Measurements from ENCODE around the gene IL16. TPM values are rescaled to one million over a fixed set of nuclear protein-coding genes. Genes with fewer than 3 reads are reported as not detected.

IL16 gene
- total RNA-seq, 3 donors from 2014 or later (not counting 1 experiment from before 2014, with no cell fraction given) = 98.1 to 153 (median 114) TPM

DNA sequence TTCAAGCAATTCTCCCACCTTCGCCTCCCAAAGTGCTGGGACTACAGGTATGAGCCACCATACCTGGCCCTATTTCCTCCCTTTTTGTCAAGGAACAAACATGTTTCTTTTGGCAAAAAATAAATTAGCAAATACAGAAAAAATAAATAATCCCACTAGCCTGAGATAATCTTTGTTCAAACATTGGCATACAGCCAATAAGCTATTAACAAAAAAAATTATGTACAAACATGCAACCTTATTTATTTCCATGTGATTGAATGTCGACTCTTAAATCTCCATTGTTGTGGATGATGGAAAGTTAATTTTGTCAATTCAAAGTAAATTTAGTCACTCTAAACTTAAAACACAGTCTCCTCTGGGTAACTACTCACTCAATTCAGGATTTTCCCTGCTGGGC is 18.3 kb upstream of the IL16 start:
- intact Hi-C loops (cut with micrococcal nuclease) = loop anchor here (5.0 kb wide), 1 partner anchor 89 kb away; no protein-coding TSS in a partner anchor
- WGBS (ENCODE audit: insufficient coverage) = 73% methylated on average over 1 of the region's 2 CpGs
- Mint-ChIP-seq H3K9me3 (no peaks in the 10 kb centered on the region), H3K27me3 (ENCODE audit: low read depth in 2 of 2) (peaks cover 18 to 25% of the 10 kb centered on the region in 2 donors), H3K4me1 (no peaks in the 10 kb centered on the region), H3K27ac (no peak overlapping the region), H3K4me3 (no peak overlapping the region), H3K36me3 (no peaks in the 10 kb centered on the region)
- no peaks in the 10 kb centered on the region for H3K27me3 ChIP-seq (ENCODE audit: control insufficient read depth, insufficient read depth, low read length)
- DNase-seq (no peak), ATAC-seq (no peak)
- H3K4me3 ChIP-seq (ENCODE audit: low read length) = no peak overlapping the region
- no peak overlapping the region for H3K27ac ChIP-seq (ENCODE audit: low read length)
- no peaks in the 10 kb centered on the region for H3K36me3 ChIP-seq (ENCODE audit: control insufficient read depth, insufficient read depth, low read length)
- H3K9me3 ChIP-seq (ENCODE audit: control insufficient read depth, insufficient read depth, low read length) = no peaks in the 10 kb centered on the region
- H3K4me1 ChIP-seq (ENCODE audit: control insufficient read depth, insufficient read depth, low read length) = no peaks in the 10 kb centered on the region
- TF ChIP-seq, protein P1, sequence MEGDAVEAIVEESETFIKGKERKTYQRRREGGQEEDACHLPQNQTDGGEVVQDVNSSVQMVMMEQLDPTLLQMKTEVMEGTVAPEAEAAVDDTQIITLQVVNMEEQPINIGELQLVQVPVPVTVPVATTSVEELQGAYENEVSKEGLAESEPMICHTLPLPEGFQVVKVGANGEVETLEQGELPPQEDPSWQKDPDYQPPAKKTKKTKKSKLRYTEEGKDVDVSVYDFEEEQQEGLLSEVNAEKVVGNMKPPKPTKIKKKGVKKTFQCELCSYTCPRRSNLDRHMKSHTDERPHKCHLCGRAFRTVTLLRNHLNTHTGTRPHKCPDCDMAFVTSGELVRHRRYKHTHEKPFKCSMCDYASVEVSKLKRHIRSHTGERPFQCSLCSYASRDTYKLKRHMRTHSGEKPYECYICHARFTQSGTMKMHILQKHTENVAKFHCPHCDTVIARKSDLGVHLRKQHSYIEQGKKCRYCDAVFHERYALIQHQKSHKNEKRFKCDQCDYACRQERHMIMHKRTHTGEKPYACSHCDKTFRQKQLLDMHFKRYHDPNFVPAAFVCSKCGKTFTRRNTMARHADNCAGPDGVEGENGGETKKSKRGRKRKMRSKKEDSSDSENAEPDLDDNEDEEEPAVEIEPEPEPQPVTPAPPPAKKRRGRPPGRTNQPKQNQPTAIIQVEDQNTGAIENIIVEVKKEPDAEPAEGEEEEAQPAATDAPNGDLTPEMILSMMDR (IDR thresholded peaks at IDR 0.05) = no peak

DNA sequence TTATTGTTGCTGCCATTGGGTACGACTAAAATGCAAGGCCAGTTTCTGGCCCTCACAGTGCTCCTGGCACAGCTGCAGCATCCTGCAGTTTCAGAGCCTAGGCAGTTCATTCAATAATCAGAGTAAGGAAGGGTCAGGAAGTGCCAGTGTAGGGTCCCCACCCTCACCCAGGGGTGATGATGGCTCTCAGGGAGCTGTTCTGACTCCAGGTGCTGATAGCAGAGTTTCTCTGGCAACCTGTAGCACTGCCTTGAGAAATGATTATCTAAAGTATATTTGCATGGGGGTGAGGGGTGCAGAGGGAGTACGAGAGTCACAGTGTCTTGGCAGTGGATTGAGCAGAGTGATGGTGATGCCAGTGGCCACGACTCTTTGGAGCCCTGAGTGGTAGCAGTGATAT is 15.5 kb upstream of the IL16 start:
- 82% methylated on average over 3 of the region's 3 CpGs for WGBS (ENCODE audit: insufficient coverage)
- Histone ChIP-seq H3K36me3 (ENCODE audit: control insufficient read depth, insufficient read depth, low read length) (no peaks in the 10 kb centered on the region), H3K27me3 (ENCODE audit: control insufficient read depth, insufficient read depth, low read length) (no peaks in the 10 kb centered on the region), H3K9me3 (ENCODE audit: control insufficient read depth, insufficient read depth, low read length) (no peaks in the 10 kb centered on the region), H3K27ac (ENCODE audit: low read length) (no peak overlapping the region), H3K4me3 (ENCODE audit: low read length) (no peak overlapping the region), H3K4me1 (ENCODE audit: control insufficient read depth, insufficient read depth, low read length) (peaks cover 9% of the 10 kb centered on the region)
- intact Hi-C loops (cut with micrococcal nuclease) = no loop called here
- Mint-ChIP-seq H3K27me3 (ENCODE audit: low read depth in 2 of 2) (peaks cover 22 to 36% of the 10 kb centered on the region in 2 donors), H3K36me3 (no peaks in the 10 kb centered on the region), H3K4me3 (no peak overlapping the region), H3K9me3 (no peaks in the 10 kb centered on the region), H3K27ac (no peak overlapping the region), H3K4me1 (peaks cover 8 to 9% of the 10 kb centered on the region in 2 donors)
- no peak for DNase-seq
- TF ChIP-seq, protein P1 (IDR thresholded peaks at IDR 0.05) = no peak
- no peak for ATAC-seq

DNA sequence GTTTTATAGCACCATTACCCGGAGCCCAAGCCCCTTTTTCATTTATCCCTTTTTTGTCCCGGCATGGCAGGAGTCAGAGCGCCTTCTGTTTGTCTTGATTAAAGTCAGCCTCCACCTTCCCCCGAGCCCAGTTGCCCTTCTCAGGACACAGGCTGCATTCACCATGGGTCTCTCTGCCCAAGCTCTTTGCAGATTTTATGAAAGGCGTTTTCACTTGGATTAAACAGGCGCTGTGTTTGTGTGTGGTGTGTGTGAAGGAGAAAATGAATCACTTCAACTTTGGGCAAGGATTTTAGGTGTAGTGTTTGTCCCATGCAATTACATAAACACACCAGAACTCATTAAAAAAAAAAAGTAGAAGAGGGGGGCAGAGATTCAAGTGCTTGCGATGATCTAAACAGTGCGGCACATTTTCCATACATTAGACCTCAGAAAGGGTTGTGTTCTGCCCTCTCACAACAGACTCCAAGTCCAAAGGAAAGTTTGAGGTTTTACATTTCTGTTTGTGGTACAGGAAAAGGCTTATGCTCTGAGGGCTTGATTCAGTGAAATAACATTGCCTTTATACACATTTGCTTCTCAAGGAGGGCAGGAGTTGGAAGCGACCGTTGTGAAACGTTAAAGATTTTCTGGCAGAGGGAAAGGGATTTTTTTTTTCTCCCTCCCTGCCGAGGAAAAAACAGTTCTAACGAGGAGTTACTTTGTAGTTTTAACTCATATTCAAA is 14.5 kb upstream of the IL16 start:
- H3K27me3 ChIP-seq (ENCODE audit: control insufficient read depth, insufficient read depth, low read length) = no peaks in the 10 kb centered on the region

More for the DNA sequence above, 14.5 kb upstream of the IL16 start:
- no peaks in the 10 kb centered on the region for H3K9me3 Mint-ChIP-seq
- H3K36me3 Mint-ChIP-seq = no peaks in the 10 kb centered on the region
- H3K27ac ChIP-seq (ENCODE audit: low read length) = no peak overlapping the region
- H3K4me3 ChIP-seq (ENCODE audit: low read length) = no peak overlapping the region
- DNase-seq (no peak), ATAC-seq (no peak)
- TF ChIP-seq, protein P1 (IDR thresholded peaks at IDR 0.05) = no peak
- no peaks in the 10 kb centered on the region for H3K36me3 ChIP-seq (ENCODE audit: control insufficient read depth, insufficient read depth, low read length)
- intact Hi-C loops (cut with micrococcal nuclease) = no loop called here
- H3K27ac Mint-ChIP-seq = no peak overlapping the region
- H3K4me1 ChIP-seq (ENCODE audit: control insufficient read depth, insufficient read depth, low read length) = peaks cover 9% of the 10 kb centered on the region
- H3K27me3 Mint-ChIP-seq (ENCODE audit: low read depth in 2 of 2) = peaks cover 21 to 36% of the 10 kb centered on the region in 2 donors
- no peak overlapping the region for H3K4me3 Mint-ChIP-seq
- WGBS (ENCODE audit: insufficient coverage) = 47% methylated on average over 8 of the region's 13 CpGs
- H3K9me3 ChIP-seq (ENCODE audit: control insufficient read depth, insufficient read depth, low read length) = no peaks in the 10 kb centered on the region
- peaks cover 8 to 9% of the 10 kb centered on the region in 2 donors for H3K4me1 Mint-ChIP-seq

Data from natural killer cell (primary cell).